NCI-H2196 (cell line): Measurements from ENCODE around the gene TENM3.
A peak's percentile ranks its signal among the peaks of the same experiment; 100 is the strongest.

Experiments used
- DNase-seq: peaks from one replicate; lab custom pipeline; 2025; ENCODE audit not compliant: unreplicated experiment; lab: John Stamatoyannopoulos, UW

Gene TENM3

GRCh38 chr4:182286035-182286434 lies 42.8 kb downstream of the TENM3 start:
- DNase-seq = no peak

GRCh38 chr4:182286931-182287330 lies 43.7 kb downstream of the TENM3 start:
- DNase-seq = no peak

GRCh38 chr4:182288534-182288933 lies 45.3 kb downstream of the TENM3 start:
- DNase-seq = no peak

- no peak for DNase-seq
These were observed 46.6 kb downstream of the TENM3 start for GRCh38 chr4:182289809-182290208.

GRCh38 chr4:182291175-182291574 lies 48.0 kb downstream of the TENM3 start:
- DNase-seq = no peak

GRCh38 chr4:182291597-182292270 lies 48.5 kb downstream of the TENM3 start:
- DNase-seq = no peak

GRCh38 chr4:182292612-182293011 lies 49.4 kb downstream of the TENM3 start:
- DNase-seq = no peak

- no peak for DNase-seq
These were observed 50.6 kb downstream of the TENM3 start for GRCh38 chr4:182293691-182294255.

GRCh38 chr4:182294451-182294850 lies 51.2 kb downstream of the TENM3 start:
- DNase-seq = no peak

GRCh38 chr4:182297659-182298058 lies 54.5 kb downstream of the TENM3 start:
- DNase-seq = no peak

- no peak for DNase-seq
These were observed 58.5 kb downstream of the TENM3 start for GRCh38 chr4:182301736-182302135.

- DNase-seq = no peak
These were observed 60.6 kb downstream of the TENM3 start for GRCh38 chr4:182303847-182304246.

GRCh38 chr4:182306792-182307507 lies 63.7 kb downstream of the TENM3 start:
- DNase-seq = peak; percentile 6

GRCh38 chr4:182307746-182308145 lies 64.5 kb downstream of the TENM3 start:
- DNase-seq = peak; percentile 62

- DNase-seq = no peak
These were observed 66.7 kb downstream of the TENM3 start for GRCh38 chr4:182309877-182310276.

GRCh38 chr4:182310316-182310715 lies 67.1 kb downstream of the TENM3 start:
- no peak for DNase-seq

- no peak for DNase-seq
These were observed 67.8 kb downstream of the TENM3 start for GRCh38 chr4:182310962-182311361.

GRCh38 chr4:182314537-182314936 lies 71.3 kb downstream of the TENM3 start:
- DNase-seq = no peak

GRCh38 chr4:182318256-182318655 lies 75.1 kb downstream of the TENM3 start:
- DNase-seq = no peak

GRCh38 chr4:182320092-182320491 lies 76.9 kb downstream of the TENM3 start:
- DNase-seq = no peak

- DNase-seq = no peak
These were observed 77.4 kb downstream of the TENM3 start for GRCh38 chr4:182320580-182320979.

- no peak for DNase-seq
These were observed 81.1 kb downstream of the TENM3 start for GRCh38 chr4:182324282-182324681.
